ENCODE results near the gene GPT2. TPM values are rescaled to one million over a fixed set of nuclear protein-coding genes. Genes with fewer than 3 reads are reported as not detected.
A peak's percentile ranks its signal among the peaks of the same experiment; 100 is the strongest.

Gene GPT2
- total and polyA plus RNA-seq, 2 donors (not counting 3 experiments of a cell fraction or from before 2014, with no cell fraction given): 10.8 to 17.9 TPM

DNA sequence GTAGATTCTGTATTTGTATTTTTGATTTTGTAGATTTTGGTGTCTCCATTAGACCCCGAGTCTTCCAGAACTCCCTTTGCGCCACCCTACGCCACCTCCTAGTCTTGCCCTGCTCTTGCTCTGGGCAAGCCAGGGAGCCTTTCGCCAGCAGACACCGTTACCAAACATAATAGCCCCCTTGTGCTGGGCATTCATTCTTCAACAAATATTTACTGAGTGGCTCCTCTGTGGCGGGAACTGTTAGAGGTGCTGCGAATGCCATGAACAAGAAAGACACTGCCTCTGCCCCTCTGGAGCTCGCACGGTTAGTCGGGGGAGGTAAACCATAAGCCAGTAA is 841 bp upstream of the GPT2 start:
- no TSS peak for BruUV-seq (replicated peaks)
- H3K9me1 ChIP-seq (replicated peaks; ENCODE audit: control insufficient read depth, extremely low read depth, insufficient read depth, low read length): no peaks in the 10 kb centered on the region
- TF ChIP-seq EZH2 (IDR thresholded peaks at IDR 0.05; ENCODE audit: borderline replicate concordance, low read depth, low read length, severe bottlenecking): no peak
- no peak for TF ChIP-seq POLR2AphosphoS5 (IDR thresholded peaks at IDR 0.05; ENCODE audit: insufficient read depth, low read depth, low read length)
- TF ChIP-seq MYC (IDR thresholded peaks at IDR 0.05; ENCODE audit: low read depth, low read length): no peak
- TF ChIP-seq GATA2 (IDR thresholded peaks at IDR 0.05; ENCODE audit: insufficient read depth, insufficient read length, low read depth, low read length): no peak
- TF ChIP-seq JUN (IDR thresholded peaks at IDR 0.05; ENCODE audit: borderline replicate concordance, insufficient read depth, insufficient read length, low read depth): no peak
- TF ChIP-seq, protein P1, sequence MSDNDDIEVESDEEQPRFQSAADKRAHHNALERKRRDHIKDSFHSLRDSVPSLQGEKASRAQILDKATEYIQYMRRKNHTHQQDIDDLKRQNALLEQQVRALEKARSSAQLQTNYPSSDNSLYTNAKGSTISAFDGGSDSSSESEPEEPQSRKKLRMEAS (IDR thresholded peaks at IDR 0.05; ENCODE audit: insufficient read depth, insufficient read length): no peak
- TF ChIP-seq POLR2A (IDR thresholded peaks at IDR 0.05; ENCODE audit: low read depth, low read length): no peak
- no peak for TF ChIP-seq FOS (IDR thresholded peaks at IDR 0.05; ENCODE audit: borderline replicate concordance, insufficient read depth, low read length)
- TF ChIP-seq, protein P2, sequence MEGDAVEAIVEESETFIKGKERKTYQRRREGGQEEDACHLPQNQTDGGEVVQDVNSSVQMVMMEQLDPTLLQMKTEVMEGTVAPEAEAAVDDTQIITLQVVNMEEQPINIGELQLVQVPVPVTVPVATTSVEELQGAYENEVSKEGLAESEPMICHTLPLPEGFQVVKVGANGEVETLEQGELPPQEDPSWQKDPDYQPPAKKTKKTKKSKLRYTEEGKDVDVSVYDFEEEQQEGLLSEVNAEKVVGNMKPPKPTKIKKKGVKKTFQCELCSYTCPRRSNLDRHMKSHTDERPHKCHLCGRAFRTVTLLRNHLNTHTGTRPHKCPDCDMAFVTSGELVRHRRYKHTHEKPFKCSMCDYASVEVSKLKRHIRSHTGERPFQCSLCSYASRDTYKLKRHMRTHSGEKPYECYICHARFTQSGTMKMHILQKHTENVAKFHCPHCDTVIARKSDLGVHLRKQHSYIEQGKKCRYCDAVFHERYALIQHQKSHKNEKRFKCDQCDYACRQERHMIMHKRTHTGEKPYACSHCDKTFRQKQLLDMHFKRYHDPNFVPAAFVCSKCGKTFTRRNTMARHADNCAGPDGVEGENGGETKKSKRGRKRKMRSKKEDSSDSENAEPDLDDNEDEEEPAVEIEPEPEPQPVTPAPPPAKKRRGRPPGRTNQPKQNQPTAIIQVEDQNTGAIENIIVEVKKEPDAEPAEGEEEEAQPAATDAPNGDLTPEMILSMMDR (IDR thresholded peaks at IDR 0.05; ENCODE audit: extremely low read depth in 1 of 2, insufficient read depth in 1 of 2, low read depth in 1 of 2, low read length in 2 of 2): no peak
- ChIA-PET CTCF (interaction anchor here (0.6 to 4.4 kb wide), 7 partner anchors 18 to 1282 kb away, joined by 3 to 36 read pairs (median 4); no protein-coding TSS in a partner anchor), POLR2A (no interaction called here)
- intact Hi-C loops (cut with micrococcal nuclease) (no loop called here), dilution Hi-C loops (cut with MboI; ENCODE audit: extremely low pct_ligation_motif_present, low sequenced_read_pairs) (no loop called here)
- peaks cover 6 to 15% of the 10 kb centered on the region in 2 experiments for H3K27me3 ChIP-seq (ENCODE audit: control insufficient read depth in 2 of 2, insufficient read depth in 2 of 2, low read length in 2 of 2)
- no peaks in the 10 kb centered on the region for H4K20me1 ChIP-seq (replicated peaks; ENCODE audit: control insufficient read depth, extremely low read depth, insufficient read depth, low read length)
- peaks cover 4% of the 10 kb centered on the region for H3K4me1 ChIP-seq (ENCODE audit: control insufficient read depth, extremely low read depth, insufficient read depth, low read length)
- no peaks in the 10 kb centered on the region for H3K36me3 ChIP-seq (ENCODE audit: control insufficient read depth in 2 of 2, extremely low read depth in 1 of 2, insufficient read depth in 2 of 2, low read length in 2 of 2)
- H3K9me3 ChIP-seq (replicated peaks; ENCODE audit: control insufficient read depth, insufficient read depth, low read length): no peaks in the 10 kb centered on the region
- peak overlapping the region; percentile 18 to 56 (median 51) for H3K4me3 ChIP-seq (replicated peaks in 1 of 3; ENCODE audit: insufficient read depth in 1 of 3, low read depth in 1 of 3, low read length in 3 of 3)
- H2AFZ ChIP-seq (ENCODE audit: low read depth, low read length): peak overlapping the region; percentile 94
- peak overlapping the region; percentile 91 for H3K4me2 ChIP-seq (ENCODE audit: insufficient read depth, low read length)
- no peak overlapping the region for H3K27ac ChIP-seq (ENCODE audit: insufficient read depth, low read depth, low read length)
- no peaks in the 10 kb centered on the region for H3K79me2 ChIP-seq (ENCODE audit: control insufficient read depth, insufficient read depth, low read length)
- FAIRE-seq (no peak), DNase-seq (ENCODE audit: low read depth, low spot score) (no peak)
- peak overlapping the region; percentile 24 for H3K9ac ChIP-seq (replicated peaks; ENCODE audit: extremely low read depth, insufficient read depth, low read length)

Data from endothelial cell of umbilical vein (primary cell).